HG03139 (cell line): ENCODE data around the gene GLYATL3.
A peak's percentile ranks its signal among the peaks of the same experiment; 100 is the strongest.

Experiments
- ATAC-seq: cut with Tn5 transposase; IDR thresholded peaks from one replicate; pipeline ENCODE4 v1.9.1; 2021; ENCODE audit not compliant: unreplicated experiment

GLYATL3 gene

GRCh38 chr6:49513153-49513989 lies 13.6 kb downstream of the GLYATL3 start:
- no peak for ATAC-seq

- ATAC-seq = no peak
Measured at GRCh38 chr6:49514571-49515484, 15.1 kb downstream of the GLYATL3 start.

- ATAC-seq = no peak
Measured at GRCh38 chr6:49515485-49516146, 15.9 kb downstream of the GLYATL3 start.

- no peak for ATAC-seq
Measured at GRCh38 chr6:49516147-49516505, 16.4 kb downstream of the GLYATL3 start.

GRCh38 chr6:49517919-49518318 lies 18.2 kb downstream of the GLYATL3 start:
- no peak for ATAC-seq

GRCh38 chr6:49519660-49520059 lies 19.9 kb downstream of the GLYATL3 start:
- peak; percentile 87 for ATAC-seq

- no peak for ATAC-seq
Measured at GRCh38 chr6:49522710-49523593, 23.2 kb downstream of the GLYATL3 start.

- ATAC-seq = no peak
Measured at GRCh38 chr6:49523901-49524300, 24.2 kb downstream of the GLYATL3 start.

- ATAC-seq = no peak
Measured at GRCh38 chr6:49524541-49524940, 24.8 kb downstream of the GLYATL3 start.

GRCh38 chr6:49526598-49526997 lies 26.9 kb downstream of the GLYATL3 start:
- no peak for ATAC-seq

- no peak for ATAC-seq
Measured at GRCh38 chr6:49527320-49527719, 27.6 kb downstream of the GLYATL3 start.

- ATAC-seq = no peak
Measured at GRCh38 chr6:49528571-49528970, 28.8 kb downstream of the GLYATL3 start.

GRCh38 chr6:49530141-49530776 lies 30.5 kb downstream of the GLYATL3 start:
- no peak for ATAC-seq

GRCh38 chr6:49531774-49532569 lies 32.2 kb downstream of the GLYATL3 start:
- peak; percentile 86 for ATAC-seq

- ATAC-seq = no peak
Measured at GRCh38 chr6:49535795-49536194, 36.1 kb downstream of the GLYATL3 start.

GRCh38 chr6:49539102-49539501 lies 39.4 kb downstream of the GLYATL3 start:
- ATAC-seq = no peak

- no peak for ATAC-seq
Measured at GRCh38 chr6:49540614-49541013, 40.9 kb downstream of the GLYATL3 start.

- no peak for ATAC-seq
Measured at GRCh38 chr6:49541210-49541724, 41.5 kb downstream of the GLYATL3 start.

- ATAC-seq = no peak
Measured at GRCh38 chr6:49541936-49542335, 42.2 kb downstream of the GLYATL3 start.
